ENCODE data around the gene KDM6A. TPM values are rescaled to one million over a fixed set of nuclear protein-coding genes. Genes with fewer than 3 reads are reported as not detected.
"Not testable (repeated sequence)": the region's sequence is repeated elsewhere in the genome, so short reads cannot be mapped to it uniquely, and the experiment has no call there.

The KDM6A gene
- total RNA-seq, 1 experiment from 2014 or later: 40.9 TPM

- TF ChIP-seq CTCF (conservative IDR thresholded peaks at IDR 0.05; ENCODE audit: low read depth, low read length) (no peak), EZH2 (IDR thresholded peaks at IDR 0.05; ENCODE audit: borderline replicate concordance, low read depth, low read length, poor library complexity, severe bottlenecking) (no peak)
- no peak overlapping the region for H3K27ac ChIP-seq (ENCODE audit: low read depth, low read length, poor library complexity, severe bottlenecking)
- peaks cover 34% of the 10 kb centered on the region for H3K9me3 ChIP-seq (ENCODE audit: low read depth, low read length, poor library complexity, severe bottlenecking)
- H3K27me3 ChIP-seq (replicated peaks; ENCODE audit: insufficient read depth, low read depth, low read length, poor library complexity): no peaks in the 10 kb centered on the region
- ChIA-PET CTCF (no interaction called here), POLR2A (ENCODE audit: low non-redundant PET) (no interaction called here)
- H3K4me1 ChIP-seq (ENCODE audit: insufficient read depth, low read length, poor library complexity, severe bottlenecking): peaks cover 11% of the 10 kb centered on the region
- intact Hi-C loops (cut with micrococcal nuclease; ENCODE audit: unreplicated experiment): no loop called here
- no peak overlapping the region for H3K4me3 ChIP-seq (ENCODE audit: low read depth, low read length, poor library complexity, severe bottlenecking)
- DNase-seq (ENCODE audit: low spot score): no peak
- BruUV-seq (replicated peaks): no TSS peak
- H3K36me3 ChIP-seq (ENCODE audit: insufficient read depth, low read length, poor library complexity, severe bottlenecking): peaks cover 6% of the 10 kb centered on the region
Observed at GRCh38 chrX:44948406-44948805, 75.4 kb downstream of the KDM6A start.

- intact Hi-C loops (cut with micrococcal nuclease; ENCODE audit: unreplicated experiment): no loop called here
- Histone ChIP-seq H3K4me3 (ENCODE audit: low read depth, low read length, poor library complexity, severe bottlenecking) (no peak overlapping the region), H3K9me3 (ENCODE audit: low read depth, low read length, poor library complexity, severe bottlenecking) (peaks cover 26% of the 10 kb centered on the region), H3K36me3 (ENCODE audit: insufficient read depth, low read length, poor library complexity, severe bottlenecking) (peaks cover 6% of the 10 kb centered on the region), H3K4me1 (ENCODE audit: insufficient read depth, low read length, poor library complexity, severe bottlenecking) (peaks cover 17% of the 10 kb centered on the region), H3K27ac (ENCODE audit: low read depth, low read length, poor library complexity, severe bottlenecking) (no peak overlapping the region), H3K27me3 (replicated peaks; ENCODE audit: insufficient read depth, low read depth, low read length, poor library complexity) (no peaks in the 10 kb centered on the region)
- TF ChIP-seq EZH2 (IDR thresholded peaks at IDR 0.05; ENCODE audit: borderline replicate concordance, low read depth, low read length, poor library complexity, severe bottlenecking) (no peak), CTCF (conservative IDR thresholded peaks at IDR 0.05; ENCODE audit: low read depth, low read length) (no peak)
- CTCF ChIA-PET: no interaction called here
- no TSS peak for BruUV-seq (replicated peaks)
- POLR2A ChIA-PET (ENCODE audit: low non-redundant PET): no interaction called here
- no peak for DNase-seq (ENCODE audit: low spot score)
Observed at GRCh38 chrX:44949125-44949524, 76.1 kb downstream of the KDM6A start.

- CTCF ChIA-PET; H3K27ac ChIP-seq (ENCODE audit: low read depth, low read length, poor library complexity, severe bottlenecking); DNase-seq (ENCODE audit: low spot score): not testable (repeated sequence)
Observed at GRCh38 chrX:44950471-44951366, 77.7 kb downstream of the KDM6A start.

More at GRCh38 chrX:44950471-44951366, 77.7 kb downstream of the KDM6A start:
- H3K27me3 ChIP-seq (replicated peaks; ENCODE audit: insufficient read depth, low read depth, low read length, poor library complexity); H3K4me3 ChIP-seq (ENCODE audit: low read depth, low read length, poor library complexity, severe bottlenecking); H3K36me3 ChIP-seq (ENCODE audit: insufficient read depth, low read length, poor library complexity, severe bottlenecking); BruUV-seq (replicated peaks); POLR2A ChIA-PET (ENCODE audit: low non-redundant PET); intact Hi-C loops (cut with micrococcal nuclease; ENCODE audit: unreplicated experiment): not testable (repeated sequence)
- Histone ChIP-seq H3K9me3 (ENCODE audit: low read depth, low read length, poor library complexity, severe bottlenecking) (peaks cover 11% of the 10 kb centered on the region), H3K4me1 (ENCODE audit: insufficient read depth, low read length, poor library complexity, severe bottlenecking) (peaks cover 28% of the 10 kb centered on the region)

Measured in A673 (cell line).